Bone marrow (tissue), 2 donors: ENCODE measurements around the gene PLEKHF1.

Source experiments
- DNase-seq, 2 donors: peaks; one replicate each; lab custom pipeline; 2025; lab: John Stamatoyannopoulos, UW

PLEKHF1 gene

GRCh38 chr19:29634423-29635130 is 30.7 kb upstream of the PLEKHF1 start:
- DNase-seq = no peak

GRCh38 chr19:29635963-29636362 is 29.3 kb upstream of the PLEKHF1 start:
- DNase-seq = no peak

GRCh38 chr19:29636553-29637360 is 28.5 kb upstream of the PLEKHF1 start:
- DNase-seq = no peak

- no peak for DNase-seq
Observed at GRCh38 chr19:29639086-29639485, 26.2 kb upstream of the PLEKHF1 start.

GRCh38 chr19:29640231-29640630 is 25.0 kb upstream of the PLEKHF1 start:
- DNase-seq = no peak

- no peak for DNase-seq
Observed at GRCh38 chr19:29641597-29641996, 23.7 kb upstream of the PLEKHF1 start.

- DNase-seq = no peak
Observed at GRCh38 chr19:29643361-29643935, 21.8 kb upstream of the PLEKHF1 start.

- no peak for DNase-seq
Observed at GRCh38 chr19:29644210-29644609, 21.1 kb upstream of the PLEKHF1 start.

- no peak for DNase-seq
Observed at GRCh38 chr19:29645491-29645867, 19.8 kb upstream of the PLEKHF1 start.

- DNase-seq = no peak
Observed at GRCh38 chr19:29645911-29646310, 19.4 kb upstream of the PLEKHF1 start.

- DNase-seq = no peak
Observed at GRCh38 chr19:29650772-29651387, 14.4 kb upstream of the PLEKHF1 start.

GRCh38 chr19:29651622-29652394 is 13.5 kb upstream of the PLEKHF1 start:
- DNase-seq = no peak

GRCh38 chr19:29653398-29653797 is 11.9 kb upstream of the PLEKHF1 start:
- no peak for DNase-seq

- no peak for DNase-seq
Observed at GRCh38 chr19:29655648-29656335, 9.5 kb upstream of the PLEKHF1 start.

GRCh38 chr19:29658221-29658991 is 6.9 kb upstream of the PLEKHF1 start:
- DNase-seq = no peak

GRCh38 chr19:29660835-29661234 is 4.4 kb upstream of the PLEKHF1 start:
- no peak for DNase-seq

GRCh38 chr19:29662278-29662603 is 3.0 kb upstream of the PLEKHF1 start:
- no peak for DNase-seq

- no peak for DNase-seq
Observed at GRCh38 chr19:29662604-29663404, 2.5 kb upstream of the PLEKHF1 start.

GRCh38 chr19:29663861-29664752 is 1.2 kb upstream of the PLEKHF1 start:
- no peak for DNase-seq
